K562 (cell line): ENCODE data around the gene SETD1B. TPM values are rescaled to one million over a fixed set of nuclear protein-coding genes. Genes with fewer than 3 reads are reported as not detected.

Experiments used
- BACH1 ChIP-seq: fragments of 200-800 bp; sonication (Bioruptor generic); IDR thresholded peaks from 2 replicates; pipeline ENCODE4 v1.6.1; 2016; ENCODE audit warnings: missing genetic modification characterization, missing compliant biosample characterization
- BRD9 ChIP-seq: fragments of 450-650 bp; IDR thresholded peaks from 2 replicates; pipeline ENCODE4 v1.6.1; 2018; ENCODE audit warnings: low read depth; ENCODE audit not compliant: partially characterized antibody
- COPS2 ChIP-seq: fragments of 450-650 bp; conservative IDR thresholded peaks from 2 replicates; pipeline ENCODE4 v1.6.1; 2016; ENCODE audit warnings: mild to moderate bottlenecking, moderate library complexity
- ETV5 ChIP-seq: sonication (generic); formaldehyde crosslinking; IDR thresholded peaks from 2 replicates; pipeline ENCODE4 v1.4.0; 2020; ENCODE audit warnings: low read depth, mild to moderate bottlenecking, missing genetic modification reagents
- GMEB1 ChIP-seq: fragments of 250-450 bp; sonication (Bioruptor Pico); IDR thresholded peaks from 2 replicates; pipeline ENCODE4 v1.4.0; 2020; ENCODE audit warnings: mild to moderate bottlenecking
- HBP1 ChIP-seq: fragments of 450-650 bp; formaldehyde crosslinking; IDR thresholded peaks from 2 replicates; pipeline ENCODE4 v1.4.0; 2022; ENCODE audit warnings: missing genetic modification characterization
- HMG20B ChIP-seq: fragments of 250-450 bp; sonication (Bioruptor Pico); IDR thresholded peaks from 2 replicates; pipeline ENCODE4 v1.5.0; 2021; ENCODE audit warnings: mild to moderate bottlenecking
- MNT ChIP-seq, 2 experiments: fragments of 450-650 bp; conservative IDR thresholded peaks; 2 replicates each; pipeline ENCODE4 v1.6.1; 2017; ENCODE audit warnings: mild to moderate bottlenecking in 2 of 2, moderate library complexity in 2 of 2
- NFRKB ChIP-seq: fragments of 450-650 bp; IDR thresholded peaks from 2 replicates; pipeline ENCODE4 v1.6.1; 2016; ENCODE audit warnings: low read depth
- PHF21A ChIP-seq: fragments of 450-650 bp; IDR thresholded peaks from 2 replicates; pipeline ENCODE4 v1.6.1; 2017; ENCODE audit warnings: low read depth, borderline replicate concordance
- PTRF ChIP-seq: fragments of 450-650 bp; IDR thresholded peaks from 2 replicates; pipeline ENCODE4 v1.6.1; 2016; ENCODE audit warnings: mild to moderate bottlenecking, missing genetic modification characterization, missing compliant biosample characterization
- PTTG1 ChIP-seq: fragments of 450-650 bp; IDR thresholded peaks from 2 replicates; pipeline ENCODE4 v1.6.1; 2016; ENCODE audit warnings: low read depth, mild to moderate bottlenecking, missing genetic modification characterization, missing compliant biosample characterization
- STAG1 ChIP-seq: sonication (generic); formaldehyde crosslinking; IDR thresholded peaks from 2 replicates; pipeline ENCODE4 v1.5.0; 2020; ENCODE audit warnings: missing genetic modification reagents, borderline replicate concordance
- YY1 ChIP-seq, 3 experiments: IDR thresholded peaks; 2 replicates each; pipeline ENCODE4 v1.6.1; 2011; ENCODE audit warnings: low read length in 2 of 3, mild to moderate bottlenecking in 2 of 3, moderate library complexity in 2 of 3, borderline replicate concordance in 1 of 3, control low read depth in 1 of 3, low read depth in 1 of 3; ENCODE audit not compliant: insufficient read depth in 3 of 3, insufficient replicate concordance in 2 of 3, control insufficient read depth in 1 of 3, insufficient read length in 1 of 3; ENCODE audit errors: extremely low read depth in 1 of 3
- ZBTB49 ChIP-seq: sonication (generic); formaldehyde crosslinking; IDR thresholded peaks from 2 replicates; pipeline ENCODE4 v1.8.0; 2022; ENCODE audit warnings: missing genetic modification reagents, mild to moderate bottlenecking, borderline replicate concordance
- ZFX ChIP-seq: sonication (generic); formaldehyde crosslinking; IDR thresholded peaks from 2 replicates; pipeline ENCODE4 v1.8.0; 2022; ENCODE audit warnings: mild to moderate bottlenecking, missing genetic modification reagents, moderate library complexity
- ZKSCAN8 ChIP-seq: fragments of 200-800 bp; sonication (Bioruptor generic); IDR thresholded peaks from 2 replicates; pipeline ENCODE4 v1.6.1; 2016; ENCODE audit warnings: missing genetic modification characterization, missing compliant biosample characterization
- ZNF121 ChIP-seq: sonication (generic); formaldehyde crosslinking; conservative IDR thresholded peaks from 2 replicates; pipeline ENCODE4 v1.8.0; 2022; ENCODE audit warnings: missing genetic modification reagents
- ZNF444 ChIP-seq: fragments of 250-450 bp; sonication (Bioruptor Pico); IDR thresholded peaks from 2 replicates; pipeline ENCODE4 v1.4.0; 2020; ENCODE audit warnings: mild to moderate bottlenecking, moderate library complexity
- ZNF830 ChIP-seq: fragments of 250-450 bp; sonication (Bioruptor Pico); IDR thresholded peaks from 2 replicates; pipeline ENCODE4 v1.5.0; 2021; ENCODE audit warnings: mild to moderate bottlenecking
- polyA plus RNA-seq, 8 experiments: library from polyadenylated mRNA; depleted of rRNA in 4 of 8; stranded (reverse) in 5 of 8; unstranded in 3 of 8; fragments of >200 nt; fragmentation: Nextera tagmentation in 2 of 8; fragmentation: Illumina TruSeq in 1 of 8; extraction: Ambion mirVana in 2 of 8; extraction: Trizol in 1 of 8; gene quantifications; 2 replicates each; pipeline versions ENCODE4 v1.2.1 to v1.2.3, GENCODE V29; 2011 to 2014; ENCODE audit warnings: inconsistent platforms in 1 of 8, missing spikeins in 1 of 8
- total RNA-seq, 7 experiments: library from RNA; depleted of rRNA in 6 of 7; stranded (reverse); fragments of >200 nt in 6 of 7; fragmentation: Illumina TruSeq in 2 of 7; extraction: Trizol in 2 of 7; gene quantifications; 2 replicates each; pipeline versions ENCODE4 v1.2.1 to v1.2.3, GENCODE V29; 2011 to 2021; ENCODE audit warnings: low replicate concordance in 1 of 7

Gene SETD1B
- total and polyA plus RNA-seq, 9 of the 15 experiments (the other 6 are each of a cell fraction or from before 2014, with no cell fraction given) = 0.48 to 26.6 (median 2.3) TPM

- TF ChIP-seq STAG1 (CRISPR knock-in tag) (no peak), HBP1 (no peak), MNT (conservative IDR thresholded peaks at IDR 0.05) (peak; percentile 76 to 79; a peak in 3 of 4 replicates), GMEB1 (CRISPR knock-in tag) (no peak), BRD9 (no peak), ZBTB49 (CRISPR knock-in tag) (no peak), NFRKB (0 out of 2 replicates have a peak, but pooled peaks have one; percentile 60), PTTG1 (tag) (no peak), ZFX (CRISPR knock-in tag) (peak; percentile 79), BACH1 (tag) (no peak), ETV5 (peak; percentile 16; the same call in 1 of the 2 replicates), YY1 (IDR thresholded peaks at IDR 0.05; ENCODE audit: borderline replicate concordance in 1 of 3, control insufficient read depth in 1 of 3, extremely low read depth in 1 of 3, insufficient read depth in 3 of 3, insufficient read length in 1 of 3, insufficient replicate concordance in 2 of 3, low read depth in 1 of 3, low read length in 2 of 3) (peak in 2 of 3 experiments; percentile 66 to 73), HMG20B (CRISPR knock-in tag) (no peak), PHF21A (no peak), ZNF444 (no peak), ZNF830 (CRISPR knock-in tag) (no peak), PTRF (tag) (no peak), ZKSCAN8 (CRISPR knock-in tag) (0 out of 2 replicates have a peak, but pooled peaks have one; percentile 13), ZNF121 (CRISPR knock-in tag) (no peak), COPS2 (no peak)
These were observed 35.5 kb downstream of the SETD1B start (continued) for GRCh38 chr12:121839106-121839992.
